AG10803 (cell line): Measurements from ENCODE around the gene SAPCD2.

Source experiments
- DNase-seq: peaks from one replicate; pipeline ENCODE4 v3.0.0; 2010; ENCODE audit warnings: low read depth
- H3K4me3 ChIP-seq: 2 replicates; pipeline ENCODE4 v1.5.1; 2011; ENCODE audit warnings: mild to moderate bottlenecking, low read length, control low read depth
- TF ChIP-seq, protein P1 (sequence below): conservative IDR thresholded peaks from 2 replicates; pipeline ENCODE4 v1.5.1; 2011; ENCODE audit warnings: mild to moderate bottlenecking, low read length, control low read depth, inconsistent platforms

Gene SAPCD2

DNA sequence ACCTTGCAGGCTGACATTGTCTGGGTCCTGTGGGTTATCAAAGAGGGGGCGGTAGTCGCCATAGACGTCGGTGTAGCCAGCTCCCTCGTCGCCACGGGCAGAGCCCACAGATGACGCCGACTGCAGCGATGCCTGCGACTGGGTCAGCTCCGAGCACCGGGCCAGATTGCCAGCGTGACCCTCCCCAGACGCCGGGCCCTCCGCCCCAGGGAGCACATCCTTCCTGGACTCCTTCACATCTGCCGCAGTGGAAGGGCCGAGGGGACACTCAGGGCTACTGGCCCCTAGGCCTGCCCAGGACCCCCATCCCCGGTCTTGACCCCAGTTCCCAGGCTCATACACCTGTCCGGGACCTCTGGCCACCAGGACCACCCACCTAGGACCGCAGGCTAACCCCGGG, 56.2 kb downstream of the SAPCD2 start:
- DNase-seq: no peak
- TF ChIP-seq, protein P1, sequence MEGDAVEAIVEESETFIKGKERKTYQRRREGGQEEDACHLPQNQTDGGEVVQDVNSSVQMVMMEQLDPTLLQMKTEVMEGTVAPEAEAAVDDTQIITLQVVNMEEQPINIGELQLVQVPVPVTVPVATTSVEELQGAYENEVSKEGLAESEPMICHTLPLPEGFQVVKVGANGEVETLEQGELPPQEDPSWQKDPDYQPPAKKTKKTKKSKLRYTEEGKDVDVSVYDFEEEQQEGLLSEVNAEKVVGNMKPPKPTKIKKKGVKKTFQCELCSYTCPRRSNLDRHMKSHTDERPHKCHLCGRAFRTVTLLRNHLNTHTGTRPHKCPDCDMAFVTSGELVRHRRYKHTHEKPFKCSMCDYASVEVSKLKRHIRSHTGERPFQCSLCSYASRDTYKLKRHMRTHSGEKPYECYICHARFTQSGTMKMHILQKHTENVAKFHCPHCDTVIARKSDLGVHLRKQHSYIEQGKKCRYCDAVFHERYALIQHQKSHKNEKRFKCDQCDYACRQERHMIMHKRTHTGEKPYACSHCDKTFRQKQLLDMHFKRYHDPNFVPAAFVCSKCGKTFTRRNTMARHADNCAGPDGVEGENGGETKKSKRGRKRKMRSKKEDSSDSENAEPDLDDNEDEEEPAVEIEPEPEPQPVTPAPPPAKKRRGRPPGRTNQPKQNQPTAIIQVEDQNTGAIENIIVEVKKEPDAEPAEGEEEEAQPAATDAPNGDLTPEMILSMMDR: no peak
- H3K4me3 ChIP-seq: no peak overlapping the region

DNA sequence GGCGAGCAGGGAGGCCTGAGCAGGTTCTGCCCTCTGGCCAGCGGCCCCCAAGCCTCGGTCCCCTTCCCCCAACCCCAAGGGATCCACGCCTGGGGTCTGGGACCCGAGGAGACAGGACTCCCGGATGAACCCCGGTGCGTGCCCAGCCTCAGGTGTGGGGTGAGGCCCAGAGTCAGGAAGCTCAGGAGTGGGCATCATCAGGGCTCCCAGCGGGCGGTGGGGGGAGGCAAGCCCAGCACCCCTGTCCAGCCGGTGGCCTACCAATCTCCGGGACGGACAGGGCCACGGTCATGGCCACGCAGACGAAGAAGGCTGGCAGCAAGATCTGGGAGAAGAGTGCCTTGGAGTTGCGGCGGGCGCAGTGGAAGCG, 56.8 kb downstream of the SAPCD2 start:
- TF ChIP-seq, protein P1: no peak
- H3K4me3 ChIP-seq: no peak overlapping the region
- DNase-seq: no peak

GRCh38 chr9:137012694-137013570, 57.4 kb downstream of the SAPCD2 start:
- TF ChIP-seq, protein P1: no peak
- DNase-seq: no peak
- H3K4me3 ChIP-seq: no peak overlapping the region
